Stimulated activated naive CD8-positive, alpha-beta T cell treated with anti-CD3 and anti-CD28 coated beads, Interleukin-15, Interleukin-2, amounts not matched to agents 100 ng/mL and 50 ng/mL, for 24 hours (primary cell): ENCODE data around the gene DSC1.
A peak's percentile ranks its signal among the peaks of the same experiment; 100 is the strongest.
"Not testable (repeated sequence)": the region's sequence is repeated elsewhere in the genome, so short reads cannot be mapped to it uniquely, and the experiment has no call there.

Source experiments
- H3K27ac Mint-ChIP-seq: one replicate; pipeline ENCODE4 v1.8.0; 2021; ENCODE audit warnings: mild to moderate bottlenecking, mixed read lengths
- H3K27me3 Mint-ChIP-seq: one replicate; pipeline ENCODE4 v1.8.0; 2021; ENCODE audit warnings: mixed read lengths
- H3K36me3 Mint-ChIP-seq: one replicate; pipeline ENCODE4 v1.8.0; 2021; ENCODE audit warnings: low read depth, mixed read lengths
- H3K4me1 Mint-ChIP-seq: one replicate; pipeline ENCODE4 v1.8.0; 2021; ENCODE audit warnings: low read depth, mixed read lengths
- H3K4me3 Mint-ChIP-seq: one replicate; pipeline ENCODE4 v1.8.0; 2021; ENCODE audit warnings: mild to moderate bottlenecking, mixed read lengths
- H3K9me3 Mint-ChIP-seq: one replicate; pipeline ENCODE4 v1.8.0; 2021; ENCODE audit warnings: mixed read lengths

Gene DSC1

GRCh38 chr18:31192086-31192776, 29.6 kb upstream of the DSC1 start:
- Mint-ChIP-seq H3K27ac (no peak overlapping the region), H3K4me1 (no peaks in the 10 kb centered on the region), H3K9me3 (no peaks in the 10 kb centered on the region), H3K27me3 (no peaks in the 10 kb centered on the region), H3K36me3 (no peaks in the 10 kb centered on the region), H3K4me3 (no peak overlapping the region)

- Mint-ChIP-seq H3K4me1 (no peaks in the 10 kb centered on the region), H3K9me3 (peaks cover 5% of the 10 kb centered on the region), H3K27me3 (no peaks in the 10 kb centered on the region)
Measured at GRCh38 chr18:31190919-31191318, 28.3 kb upstream of the DSC1 start.

GRCh38 chr18:31189757-31190156, 27.1 kb upstream of the DSC1 start:
- H3K9me3 Mint-ChIP-seq, result peaks cover 6% of the 10 kb centered on the region
- H3K27me3 Mint-ChIP-seq, result no peaks in the 10 kb centered on the region
- H3K4me1 Mint-ChIP-seq, result no peaks in the 10 kb centered on the region
- no peak overlapping the region for H3K4me3 Mint-ChIP-seq
- H3K27ac Mint-ChIP-seq, result no peak overlapping the region
- no peaks in the 10 kb centered on the region for H3K36me3 Mint-ChIP-seq

More at GRCh38 chr18:31190919-31191318, 28.3 kb upstream of the DSC1 start:
- no peak overlapping the region for H3K4me3 Mint-ChIP-seq
- H3K27ac Mint-ChIP-seq, result no peak overlapping the region
- no peaks in the 10 kb centered on the region for H3K36me3 Mint-ChIP-seq

DNA sequence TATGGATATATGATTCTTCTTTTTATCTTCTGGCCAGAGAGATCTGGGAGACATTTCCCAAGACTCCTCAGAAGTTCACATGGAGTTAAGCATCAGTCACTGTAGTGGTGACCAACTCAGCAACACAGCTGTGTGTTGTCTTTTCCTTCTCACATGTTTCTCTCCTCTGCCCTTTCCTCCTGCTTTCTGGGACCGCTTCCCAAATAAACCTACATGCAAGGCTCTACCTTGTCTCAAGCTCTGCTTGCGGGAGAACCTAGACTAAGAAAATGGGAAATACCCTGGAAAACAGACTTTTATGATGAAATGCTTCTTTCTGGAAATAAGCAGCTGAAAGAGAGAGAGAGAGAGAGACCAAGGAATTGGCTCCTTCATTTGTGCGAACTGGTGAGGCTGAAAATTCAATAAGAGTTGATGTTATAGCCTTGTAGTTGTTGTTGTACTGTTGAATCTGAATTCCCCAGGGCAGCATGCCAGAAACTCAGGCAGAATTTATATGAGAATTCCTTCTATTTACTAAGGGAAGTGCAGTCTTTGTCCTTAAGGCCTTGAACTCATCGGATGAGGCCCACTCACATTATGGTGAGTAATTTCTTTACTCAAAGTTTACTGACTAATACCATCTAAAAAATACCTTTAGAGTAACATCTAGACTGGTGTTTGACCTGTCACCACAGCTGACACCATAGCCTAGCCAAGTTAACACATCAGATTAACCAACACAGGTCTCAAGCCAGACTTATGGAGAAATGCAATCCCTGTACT, 22.7 kb upstream of the DSC1 start:
- H3K27ac Mint-ChIP-seq, result no peak overlapping the region
- peaks cover 12% of the 10 kb centered on the region for H3K9me3 Mint-ChIP-seq
- no peak overlapping the region for H3K4me3 Mint-ChIP-seq
- no peaks in the 10 kb centered on the region for H3K27me3 Mint-ChIP-seq
- no peaks in the 10 kb centered on the region for H3K4me1 Mint-ChIP-seq
- no peaks in the 10 kb centered on the region for H3K36me3 Mint-ChIP-seq

- Mint-ChIP-seq H3K4me1 (no peaks in the 10 kb centered on the region), H3K27me3 (no peaks in the 10 kb centered on the region), H3K36me3 (no peaks in the 10 kb centered on the region), H3K27ac (no peak overlapping the region), H3K9me3 (peaks cover 12% of the 10 kb centered on the region), H3K4me3 (no peak overlapping the region)
Measured at GRCh38 chr18:31183302-31183701, 20.6 kb upstream of the DSC1 start.

DNA sequence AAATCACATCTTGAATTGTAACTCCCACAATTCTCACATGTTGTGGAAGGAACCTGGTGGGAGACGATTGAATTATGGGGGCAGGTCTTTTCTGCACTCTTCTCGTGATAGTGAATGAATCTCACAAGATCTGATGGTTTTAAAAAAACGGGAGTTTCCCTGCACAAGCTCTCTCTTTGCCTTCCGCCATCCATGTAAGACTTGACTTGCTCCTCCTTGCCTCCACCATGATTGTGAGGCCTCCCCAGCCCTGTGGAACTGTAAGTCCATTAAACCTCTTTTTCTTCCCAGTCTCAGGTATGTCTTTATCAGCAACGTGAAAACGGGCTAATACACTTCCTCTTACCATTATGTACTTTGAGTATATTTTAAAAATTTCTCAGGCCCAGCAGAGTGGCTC, 14.7 kb upstream of the DSC1 start:
- not testable (repeated sequence) for H3K27ac Mint-ChIP-seq, H3K36me3 Mint-ChIP-seq

GRCh38 chr18:31176531-31176930, 13.9 kb upstream of the DSC1 start:
- H3K27me3 Mint-ChIP-seq, result no peaks in the 10 kb centered on the region
- H3K9me3 Mint-ChIP-seq, result peaks cover 10% of the 10 kb centered on the region
- H3K4me3 Mint-ChIP-seq, result no peak overlapping the region
- H3K36me3 Mint-ChIP-seq, result no peaks in the 10 kb centered on the region
- no peak overlapping the region for H3K27ac Mint-ChIP-seq
- no peaks in the 10 kb centered on the region for H3K4me1 Mint-ChIP-seq

More for the DNA sequence above, 14.7 kb upstream of the DSC1 start:
- H3K4me3 Mint-ChIP-seq, H3K27me3 Mint-ChIP-seq, H3K4me1 Mint-ChIP-seq: not testable (repeated sequence)
- peaks cover 10% of the 10 kb centered on the region for H3K9me3 Mint-ChIP-seq

GRCh38 chr18:31171144-31171839, 8.6 kb upstream of the DSC1 start:
- Mint-ChIP-seq H3K9me3 (peaks cover 7% of the 10 kb centered on the region), H3K36me3 (no peaks in the 10 kb centered on the region), H3K27me3 (no peaks in the 10 kb centered on the region), H3K4me1 (no peaks in the 10 kb centered on the region), H3K4me3 (no peak overlapping the region), H3K27ac (no peak overlapping the region)

DNA sequence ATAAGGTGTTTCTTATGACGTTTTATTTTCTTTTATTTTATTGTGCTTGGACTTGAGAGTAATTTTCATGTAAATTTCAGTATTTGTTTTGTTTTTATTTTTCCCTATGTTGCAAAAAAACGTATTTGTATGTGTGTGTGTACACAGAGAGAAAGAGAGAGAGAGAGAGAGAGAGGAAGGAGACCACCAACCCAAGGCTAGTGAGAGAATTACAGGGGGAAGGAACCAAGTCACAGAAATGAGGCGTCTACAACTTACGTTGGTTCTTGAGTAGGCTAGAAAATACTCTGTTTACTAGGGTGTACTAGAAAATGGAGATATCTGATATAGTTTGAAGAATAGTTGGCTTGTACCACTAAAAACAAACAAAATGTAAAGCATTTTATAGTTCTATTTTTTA, 7.7 kb upstream of the DSC1 start:
- no peaks in the 10 kb centered on the region for H3K4me1 Mint-ChIP-seq
- H3K9me3 Mint-ChIP-seq, result peaks cover 3% of the 10 kb centered on the region
- no peaks in the 10 kb centered on the region for H3K27me3 Mint-ChIP-seq
- H3K27ac Mint-ChIP-seq, result no peak overlapping the region
- H3K4me3 Mint-ChIP-seq, result no peak overlapping the region
- no peaks in the 10 kb centered on the region for H3K36me3 Mint-ChIP-seq

DNA sequence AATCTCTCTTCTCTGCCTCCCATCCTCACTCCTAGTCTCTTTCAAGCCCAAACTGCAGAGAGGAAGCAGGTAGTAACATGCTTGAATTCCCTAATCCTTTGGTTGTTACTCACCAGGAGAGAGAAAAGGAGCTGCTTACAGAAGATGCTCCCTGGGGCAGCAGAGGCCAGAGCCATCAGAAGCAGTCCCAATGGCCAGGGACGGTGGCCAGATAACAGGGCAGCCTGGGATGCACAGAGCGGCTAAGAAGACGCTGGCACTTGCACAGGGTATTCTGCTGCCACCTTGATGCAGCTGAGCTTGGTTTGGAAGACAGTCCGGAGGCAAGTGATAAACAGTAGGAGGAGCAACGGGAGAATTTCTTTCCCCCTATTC, 250 bp downstream of the DSC1 start:
- Mint-ChIP-seq H3K4me1 (peaks cover 7% of the 10 kb centered on the region), H3K36me3 (no peaks in the 10 kb centered on the region), H3K9me3 (no peaks in the 10 kb centered on the region), H3K27me3 (no peaks in the 10 kb centered on the region), H3K27ac (peak overlapping the region; percentile 38), H3K4me3 (peak overlapping the region; percentile 57)

GRCh38 chr18:31161757-31162418, 768 bp downstream of the DSC1 start:
- peak overlapping the region; percentile 38 for H3K27ac Mint-ChIP-seq
- H3K9me3 Mint-ChIP-seq, result no peaks in the 10 kb centered on the region
- H3K4me1 Mint-ChIP-seq, result peaks cover 7% of the 10 kb centered on the region
- H3K4me3 Mint-ChIP-seq, result peak overlapping the region; percentile 57
- H3K27me3 Mint-ChIP-seq, result no peaks in the 10 kb centered on the region
- no peaks in the 10 kb centered on the region for H3K36me3 Mint-ChIP-seq

DNA sequence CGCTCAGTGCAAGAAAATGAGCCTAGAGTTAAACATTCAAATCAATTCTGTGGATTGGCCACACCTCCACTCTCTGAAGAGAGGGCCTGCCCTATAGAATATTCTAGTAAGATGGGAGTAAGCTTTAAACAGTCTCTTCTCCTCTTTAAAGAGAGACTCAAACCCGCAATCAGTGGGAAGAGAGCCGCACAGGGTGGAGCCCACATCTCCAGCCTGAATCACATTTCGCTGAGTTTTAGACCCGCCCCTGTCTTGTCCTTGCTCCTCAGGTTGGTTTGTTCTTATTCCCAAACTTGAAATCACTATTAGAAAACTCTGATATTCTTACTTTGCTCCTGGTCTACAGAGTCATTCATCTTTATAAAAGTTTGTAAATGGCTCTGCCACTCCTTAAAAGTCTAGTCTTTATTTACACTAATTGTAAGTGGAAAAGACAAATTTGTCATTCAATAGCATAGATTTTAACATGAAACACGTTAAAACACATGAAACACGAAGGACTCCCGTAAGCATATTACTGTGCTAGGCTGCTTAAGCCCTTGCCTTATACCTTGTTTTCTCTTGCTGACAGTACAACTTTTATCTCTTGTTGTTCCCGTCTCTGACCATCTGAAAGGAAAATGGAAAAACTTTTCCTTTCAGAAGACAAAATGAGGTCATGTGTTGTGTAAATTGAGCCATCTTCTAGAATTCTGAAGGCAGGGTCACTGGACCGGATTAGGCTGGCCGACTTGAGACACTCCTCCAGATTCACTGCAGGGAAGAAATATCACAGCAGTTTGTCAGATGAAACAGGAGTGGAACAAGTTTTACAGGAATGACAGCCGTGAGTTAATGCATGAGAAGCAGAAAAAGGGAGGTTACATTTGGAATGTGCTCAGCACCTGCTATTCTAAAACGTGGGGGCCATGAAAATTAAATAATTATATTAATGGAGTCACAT, 5.6 kb downstream of the DSC1 start:
- Mint-ChIP-seq H3K9me3 (no peaks in the 10 kb centered on the region), H3K36me3 (no peaks in the 10 kb centered on the region), H3K27ac (no peak overlapping the region), H3K4me3 (no peak overlapping the region), H3K4me1 (no peaks in the 10 kb centered on the region), H3K27me3 (no peaks in the 10 kb centered on the region)

- no peak overlapping the region for H3K27ac Mint-ChIP-seq
- H3K27me3 Mint-ChIP-seq, result no peaks in the 10 kb centered on the region
- no peak overlapping the region for H3K4me3 Mint-ChIP-seq
- no peaks in the 10 kb centered on the region for H3K9me3 Mint-ChIP-seq
- H3K36me3 Mint-ChIP-seq, result no peaks in the 10 kb centered on the region
- H3K4me1 Mint-ChIP-seq, result no peaks in the 10 kb centered on the region
Measured at GRCh38 chr18:31155498-31155897, 7.2 kb downstream of the DSC1 start.

GRCh38 chr18:31154181-31154580, 8.5 kb downstream of the DSC1 start:
- Mint-ChIP-seq H3K4me3 (no peak overlapping the region), H3K27me3 (no peaks in the 10 kb centered on the region), H3K27ac (no peak overlapping the region), H3K4me1 (no peaks in the 10 kb centered on the region), H3K9me3 (no peaks in the 10 kb centered on the region), H3K36me3 (no peaks in the 10 kb centered on the region)
